K562 (cell line): Measurements from ENCODE around the gene CCDC7. TPM values are rescaled to one million over a fixed set of nuclear protein-coding genes. Genes with fewer than 3 reads are reported as not detected.
"Not testable (repeated sequence)": the region's sequence is repeated elsewhere in the genome, so short reads cannot be mapped to it uniquely, and the experiment has no call there.

Experiments
- ATAC-seq: fragments of 200-7000 bp; cut with Tn5 transposase; 3 replicates; pipeline ENCODE4 v1.9.1; 2020; ENCODE audit warnings: moderate library complexity
- BruUV-seq: library from RNA; stranded (reverse); fragments of 400-500 nt; replicated peaks from 2 replicates; lab custom pipeline; 2021; lab: Mats Ljungman, UMichigan
- CTCF ChIA-PET: fragments of 300-600 bp; formaldehyde crosslinking; extraction: SDS; loops from one replicate; lab custom pipeline; 2021; ENCODE audit warnings: low intra/inter-chr PET ratio; lab: Yijun Ruan, JAX
- POLR2A ChIA-PET: fragments of 300-600, 350-650 bp; sonication (Branson Sonifier 250); formaldehyde crosslinking; extraction: SDS; loops from one replicate; lab custom pipeline; 2021; ENCODE audit warnings: antibody characterized with exemption, inconsistent platforms; lab: Yijun Ruan, JAX
- DNase-seq, 4 experiments: peaks; one replicate each; pipeline versions ENCODE4 v3.0.0 to v3.0.0-alpha.2; 2011 to 2018; ENCODE audit warnings: low spot score in 3 of 4, mixed read lengths in 3 of 4; ENCODE audit errors: extremely low read depth in 1 of 4
- FAIRE-seq: peaks from 2 replicates; lab custom pipeline; 2011; peaks lifted over from hg19 to GRCh38; lab: Jason Lieb, UNC
- H2AFZ ChIP-seq: 2 replicates; pipeline ENCODE4 v1.6.0; 2011; ENCODE audit warnings: low read depth, low read length, control low read depth, inconsistent platforms
- H3K27ac ChIP-seq: fragments of 200-600 bp; 3 replicates; pipeline ENCODE4 v1.8.0; 2011; ENCODE audit warnings: low read depth, mild to moderate bottlenecking, control low read depth, inconsistent platforms, low read length, moderate library complexity, mixed read lengths; ENCODE audit errors: extremely low read depth
- H3K27me3 ChIP-seq, 2 experiments: fragments of 300-600 bp in 1 of 2; 2 replicates in 1 of 2; 3 replicates in 1 of 2; pipeline versions ENCODE4 v1.6.0 to v1.8.0; 2011; ENCODE audit warnings: inconsistent platforms in 2 of 2, low read length in 2 of 2, mild to moderate bottlenecking in 1 of 2, mixed read lengths in 1 of 2, moderate library complexity in 1 of 2; ENCODE audit not compliant: control insufficient read depth in 2 of 2, insufficient read depth in 2 of 2
- H3K36me3 ChIP-seq: fragments of 300-600 bp; 3 replicates; pipeline ENCODE4 v1.8.0; 2011; ENCODE audit warnings: mild to moderate bottlenecking, low read length, inconsistent platforms; ENCODE audit not compliant: control insufficient read depth, insufficient read depth
- H3K4me1 ChIP-seq, 2 experiments: fragments of 200-600 bp in 1 of 2; replicated peaks in 1 of 2; 2 replicates in 1 of 2; 3 replicates in 1 of 2; pipeline versions ENCODE4 v1.5.1 to v1.8.0; 2011; ENCODE audit warnings: inconsistent platforms in 2 of 2, low read length in 2 of 2, mild to moderate bottlenecking in 1 of 2, mixed read lengths in 1 of 2, moderate library complexity in 1 of 2; ENCODE audit not compliant: control insufficient read depth in 2 of 2, insufficient read depth in 2 of 2
- H3K4me2 ChIP-seq: 2 replicates; pipeline ENCODE4 v1.6.1; 2011; ENCODE audit warnings: low read length, control low read depth, inconsistent platforms, mixed read lengths; ENCODE audit not compliant: insufficient read depth
- H3K4me3 ChIP-seq: fragments of 200-600 bp; sonication (generic), shearing (Covaris generic); 2 replicates; pipeline ENCODE4 v1.5.1; 2016; ENCODE audit warnings: control low read depth, inconsistent platforms
- H3K79me2 ChIP-seq: fragments of 200-600 bp; 3 replicates; pipeline ENCODE4 v1.8.0; 2011; ENCODE audit warnings: low read length, inconsistent platforms; ENCODE audit not compliant: control insufficient read depth, insufficient read depth
- H3K9ac ChIP-seq, 2 experiments: 2 replicates each; pipeline versions ENCODE4 v1.6.0 to v1.6.1; 2011; ENCODE audit warnings: low read depth in 2 of 2, low read length in 2 of 2, control low read depth in 1 of 2, inconsistent platforms in 1 of 2, mild to moderate bottlenecking in 1 of 2, mixed read lengths in 1 of 2; ENCODE audit not compliant: insufficient read depth in 1 of 2
- H3K9me1 ChIP-seq: one replicate; pipeline ENCODE4 v1.6.0; 2011; ENCODE audit warnings: inconsistent platforms, mild to moderate bottlenecking, low read length, moderate library complexity; ENCODE audit not compliant: control insufficient read depth, insufficient read depth
- H3K9me3 ChIP-seq: replicated peaks from 2 replicates; pipeline ENCODE4 v1.5.1; 2011; ENCODE audit warnings: low read depth, low read length, inconsistent platforms; ENCODE audit not compliant: control insufficient read depth, insufficient read depth
- H4K20me1 ChIP-seq: replicated peaks from 2 replicates; pipeline ENCODE4 v1.6.1; 2011; ENCODE audit warnings: low read length, inconsistent platforms, mixed read lengths; ENCODE audit not compliant: control insufficient read depth, insufficient read depth
- CBX1 ChIP-seq: sonication (generic); IDR thresholded peaks from 2 replicates; pipeline ENCODE4 v1.6.1; 2016; ENCODE audit warnings: antibody characterized with exemption, low read depth, mild to moderate bottlenecking
- ETS1 ChIP-seq: conservative IDR thresholded peaks from 2 replicates; pipeline ENCODE4 v1.6.1; 2011; ENCODE audit warnings: low read depth, mild to moderate bottlenecking, low read length; ENCODE audit not compliant: control insufficient read depth
- HDAC2 ChIP-seq: fragments of 450-650 bp; IDR thresholded peaks from 2 replicates; pipeline ENCODE4 v1.6.1; 2016; ENCODE audit warnings: mild to moderate bottlenecking
- HOMEZ ChIP-seq: fragments of 250-450 bp; sonication (Bioruptor Pico); IDR thresholded peaks from 2 replicates; pipeline ENCODE4 v1.4.0; 2020; ENCODE audit warnings: mild to moderate bottlenecking, moderate library complexity
- JUN ChIP-seq, 2 experiments: sonication (generic) in 1 of 2; formaldehyde crosslinking in 1 of 2; IDR thresholded peaks; 2 replicates each; pipeline versions ENCODE4 v1.6.1 to v1.8.0; 2012 to 2022; ENCODE audit warnings: borderline replicate concordance in 2 of 2, mild to moderate bottlenecking in 2 of 2, improper control_type of control experiment in 1 of 2, low read depth in 1 of 2, low read length in 1 of 2, missing genetic modification reagents in 1 of 2
- NFIC ChIP-seq: fragments of 450-650 bp; IDR thresholded peaks from 2 replicates; pipeline ENCODE4 v1.6.1; 2017; ENCODE audit warnings: mild to moderate bottlenecking, inconsistent platforms
- PKNOX1 ChIP-seq: fragments of 450-650 bp; IDR thresholded peaks from 2 replicates; pipeline ENCODE4 v1.6.1; 2016
- PTBP1 ChIP-seq: fragments of 200-400 bp; formaldehyde crosslinking; IDR thresholded peaks from 2 replicates; pipeline ENCODE4 v1.6.1; 2017; ENCODE audit warnings: low read depth, low read length
- ZNF274 ChIP-seq: IDR thresholded peaks from 2 replicates; pipeline ENCODE4 v1.6.1; 2011; ENCODE audit warnings: low read depth, mild to moderate bottlenecking, low read length, moderate library complexity, borderline replicate concordance
- ZNF436 ChIP-seq: fragments of 250-450, 450-650 bp; sonication (Bioruptor Pico); formaldehyde crosslinking; IDR thresholded peaks from 2 replicates; pipeline ENCODE4 v1.7.0; 2020; ENCODE audit warnings: mild to moderate bottlenecking
- ZNF717 ChIP-seq: fragments of 250-450 bp; sonication (Bioruptor Pico); IDR thresholded peaks from 2 replicates; pipeline ENCODE4 v1.5.0; 2021
- WGBS: fragments of 100-300 bp; shearing (Covaris generic); methylation state at CpG from one replicate; pipeline ENCODE4 v1.1.6; 2016; ENCODE audit warnings: low coverage, mixed read lengths; ENCODE audit not compliant: insufficient coverage; ENCODE audit errors: missing lambda C conversion rate; 5-methylcytosine and 5-hydroxymethylcytosine counted together
- in situ Hi-C: fragments of 300-500 bp; cut with MboI; formaldehyde crosslinking; loops from 4 replicates; pipeline ENCODE4 v1.15.0; 2018; ENCODE audit warnings: inconsistent platforms, mixed read lengths
- intact Hi-C: fragments of 100-400 bp; cut with micrococcal nuclease; formaldehyde crosslinking; loops from 2 replicates; pipeline ENCODE4 v1.14.2; 2022
- polyA plus RNA-seq, 8 experiments: library from polyadenylated mRNA; depleted of rRNA in 4 of 8; stranded (reverse) in 5 of 8; unstranded in 3 of 8; fragments of >200 nt; fragmentation: Nextera tagmentation in 2 of 8; fragmentation: Illumina TruSeq in 1 of 8; extraction: Ambion mirVana in 2 of 8; extraction: Trizol in 1 of 8; gene quantifications; 2 replicates each; pipeline versions ENCODE4 v1.2.1 to v1.2.3, GENCODE V29; 2011 to 2014; ENCODE audit warnings: inconsistent platforms in 1 of 8, missing spikeins in 1 of 8
- total RNA-seq, 7 experiments: library from RNA; depleted of rRNA in 6 of 7; stranded (reverse); fragments of >200 nt in 6 of 7; fragmentation: Illumina TruSeq in 2 of 7; extraction: Trizol in 2 of 7; gene quantifications; 2 replicates each; pipeline versions ENCODE4 v1.2.1 to v1.2.3, GENCODE V29; 2011 to 2021; ENCODE audit warnings: low replicate concordance in 1 of 7

The CCDC7 gene
- total and polyA plus RNA-seq, 9 of the 15 experiments (the other 6 are each of a cell fraction or from before 2014, with no cell fraction given) = 1.5 to 6.6 (median 2.7) TPM

- H4K20me1 ChIP-seq, in situ Hi-C loops, intact Hi-C loops, H3K9ac ChIP-seq, H3K9me3 ChIP-seq, H3K4me3 ChIP-seq, H3K27ac ChIP-seq, DNase-seq, H3K9me1 ChIP-seq, H3K4me1 ChIP-seq, H2AFZ ChIP-seq, CTCF ChIA-PET, POLR2A ChIA-PET, H3K27me3 ChIP-seq, BruUV-seq, FAIRE-seq, ATAC-seq, H3K4me2 ChIP-seq, H3K79me2 ChIP-seq: not testable (repeated sequence)
- TF ChIP-seq NFIC = 0 out of 2 replicates have a peak, but pooled peaks have one; percentile 14
- H3K36me3 ChIP-seq = peaks cover 34% of the 10 kb centered on the region
- 82% methylated on average over 7 of the region's 7 CpGs for WGBS
Observed at GRCh38 chr10:32895200-32895968, 449.4 kb downstream of the CCDC7 start.

- ATAC-seq (no peak), DNase-seq (no peak), FAIRE-seq (no peak)
- no peak overlapping the region for H3K27ac ChIP-seq
- H3K9ac ChIP-seq = no peak overlapping the region
- ChIA-PET POLR2A (no interaction called here), CTCF (no interaction called here)
- 92% methylated on average over 9 of the region's 9 CpGs for WGBS
- no peaks in the 10 kb centered on the region for H4K20me1 ChIP-seq
- no peaks in the 10 kb centered on the region for H3K27me3 ChIP-seq
- peaks cover 72% of the 10 kb centered on the region for H3K36me3 ChIP-seq
- no TSS peak for BruUV-seq
- H3K4me1 ChIP-seq = no peaks in the 10 kb centered on the region
- in situ Hi-C loops (no loop called here), intact Hi-C loops (no loop called here)
- no peaks in the 10 kb centered on the region for H3K9me1 ChIP-seq
- H2AFZ ChIP-seq = no peak overlapping the region
- no peaks in the 10 kb centered on the region for H3K9me3 ChIP-seq
- no peak overlapping the region for H3K4me2 ChIP-seq
- no peak overlapping the region for H3K4me3 ChIP-seq
- H3K79me2 ChIP-seq = 0 out of 3 replicates have a peak, but pooled peaks cover 2% of the 10 kb centered on the region
- no peak for TF ChIP-seq ZNF717
- TF ChIP-seq ZNF274 = no peak
- TF ChIP-seq JUN (IDR thresholded peaks at IDR 0.05; ENCODE audit: borderline replicate concordance, low read depth, low read length) = no peak
- no peak for TF ChIP-seq JUN (CRISPR knock-in tag; IDR thresholded peaks at IDR 0.05; ENCODE audit: borderline replicate concordance)
- no peak for TF ChIP-seq CBX1
- TF ChIP-seq ETS1 = no peak
- TF ChIP-seq HOMEZ (CRISPR knock-in tag) = no peak
- TF ChIP-seq ZNF436 (CRISPR knock-in tag) = no peak
- TF ChIP-seq PKNOX1 = no peak
- no peak for TF ChIP-seq HDAC2
- no peak for TF ChIP-seq PTBP1
Observed at GRCh38 chr10:32901815-32902214, 455.9 kb downstream of the CCDC7 start.
